NT2/D1 (cell line): Measurements from ENCODE around the gene RBM45.

ENCODE experiments used
- YY1 ChIP-seq: IDR thresholded peaks from 2 replicates; pipeline ENCODE4 v1.6.1; 2011; ENCODE audit not compliant: insufficient read length, insufficient read depth
- ZNF274 ChIP-seq: IDR thresholded peaks from 2 replicates; pipeline ENCODE4 v1.6.1; 2011; ENCODE audit warnings: mild to moderate bottlenecking, low read depth, low read length

DNA sequence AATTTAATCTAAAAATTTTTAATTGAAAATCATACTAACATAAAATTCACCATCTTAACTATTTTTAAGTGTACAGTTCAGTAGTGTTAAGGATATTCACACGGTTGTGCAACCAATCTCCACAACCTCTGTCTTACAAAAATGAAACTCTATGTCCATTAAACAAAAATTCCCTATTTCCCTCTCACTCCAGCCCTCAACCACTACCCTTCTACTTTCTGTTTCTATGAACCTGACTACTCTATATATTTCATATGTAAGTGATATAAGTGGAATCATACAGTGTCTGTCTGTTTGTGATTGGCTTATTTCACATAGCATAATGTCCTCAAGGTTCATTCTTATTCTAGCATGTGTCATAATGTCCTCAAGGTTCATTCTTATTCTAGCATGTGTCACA, 47.7 kb downstream of the RBM45 start:
- TF ChIP-seq YY1 = no peak
- TF ChIP-seq ZNF274 = no peak
